OCI-LY7 (cell line): Measurements from ENCODE around the gene KHDC4. TPM values are rescaled to one million over a fixed set of nuclear protein-coding genes. Genes with fewer than 3 reads are reported as not detected.

Source experiments
- BruUV-seq: library from RNA; stranded (reverse); fragments of 400-500 nt; replicated peaks from 2 replicates; lab custom pipeline; 2021; lab: Mats Ljungman, UMichigan
- CTCF ChIA-PET: fragments of 300-600 bp; sonication (Branson Sonifier 250); formaldehyde crosslinking; loops from one replicate; lab custom pipeline; 2022; ENCODE audit warnings: antibody characterized with exemption; ENCODE audit not compliant: unreplicated experiment; lab: Charles Lee
- POLR2A ChIA-PET: fragments of 300-600 bp; sonication (Branson Sonifier 250); formaldehyde crosslinking; loops from one replicate; lab custom pipeline; 2022; ENCODE audit warnings: antibody characterized with exemption; lab: Charles Lee
- DNase-seq: peaks from one replicate; pipeline ENCODE4 v3.0.0-alpha.2; 2015; ENCODE audit warnings: low spot score
- H2AFZ ChIP-seq: fragments of 200-600 bp; sonication (generic), shearing (Covaris generic); 2 replicates; pipeline ENCODE4 v1.6.1; 2014; ENCODE audit warnings: mild to moderate bottlenecking, antibody characterized with exemption, low read length, moderate library complexity
- H3K27ac ChIP-seq: fragments of 200-600 bp; sonication (generic); 2 replicates; pipeline ENCODE4 v1.5.1; 2014; ENCODE audit warnings: mixed run types, low read depth, mild to moderate bottlenecking, moderate library complexity, low read length, inconsistent platforms; ENCODE audit not compliant: poor library complexity, severe bottlenecking
- H3K36me3 ChIP-seq: fragments of 200-600 bp; sonication (generic); 2 replicates; pipeline ENCODE4 v1.6.1; 2014; ENCODE audit warnings: mild to moderate bottlenecking, antibody characterized with exemption, low read length, moderate library complexity, mixed read lengths; ENCODE audit not compliant: insufficient read depth
- H3K4me1 ChIP-seq: fragments of 200-600 bp; sonication (generic); 2 replicates; pipeline ENCODE4 v1.5.1; 2014; ENCODE audit warnings: mild to moderate bottlenecking, low read length; ENCODE audit not compliant: insufficient read depth, poor library complexity, severe bottlenecking
- H3K4me2 ChIP-seq: fragments of 200-600 bp; sonication (generic); 2 replicates; pipeline ENCODE4 v1.6.1; 2014; ENCODE audit warnings: mild to moderate bottlenecking, low read length
- H3K4me3 ChIP-seq: fragments of 200-600 bp; sonication (generic); 2 replicates; pipeline ENCODE4 v1.5.1; 2014; ENCODE audit warnings: mild to moderate bottlenecking, low read depth, low read length; ENCODE audit not compliant: poor library complexity, severe bottlenecking
- H3K79me2 ChIP-seq: fragments of 200-600 bp; sonication (generic); 2 replicates; pipeline ENCODE4 v1.6.1; 2016; ENCODE audit warnings: low read depth, mild to moderate bottlenecking, low read length, moderate library complexity, mixed read lengths; ENCODE audit not compliant: insufficient read depth
- H3K9me2 ChIP-seq: fragments of 200-600 bp; sonication (generic); 2 replicates; pipeline ENCODE4 v1.6.1; 2016; ENCODE audit warnings: mild to moderate bottlenecking, low read length, mixed read lengths; ENCODE audit not compliant: insufficient read depth
- H3K9me3 ChIP-seq: fragments of 200-600 bp; sonication (generic); 2 replicates; pipeline ENCODE4 v1.6.1; 2014; ENCODE audit warnings: mild to moderate bottlenecking, mixed run types, low read length, mixed read lengths
- H4K20me1 ChIP-seq: fragments of 200-600 bp; sonication (generic); 2 replicates; pipeline ENCODE4 v1.6.1; 2014; ENCODE audit warnings: mild to moderate bottlenecking, antibody characterized with exemption, low read length, moderate library complexity, mixed read lengths; ENCODE audit not compliant: insufficient read depth
- EZH2phosphoT487 ChIP-seq: fragments of 200-600 bp; sonication (generic); IDR thresholded peaks from 2 replicates; pipeline ENCODE4 v1.6.1; 2018; ENCODE audit warnings: low read depth, borderline replicate concordance, mild to moderate bottlenecking, mixed run types, antibody characterized with exemption, low read length, moderate library complexity, mixed read lengths
- intact Hi-C: fragments of 100-400 bp; cut with micrococcal nuclease; formaldehyde crosslinking; loops from one replicate; pipeline ENCODE4 v1.10.0; 2022; ENCODE audit not compliant: unreplicated experiment
- total RNA-seq, 2 experiments: library from RNA; depleted of rRNA in 1 of 2; stranded (reverse); fragments of >200 nt in 1 of 2; shearing (Covaris generic) in 1 of 2; gene quantifications; 2 replicates each; pipeline ENCODE4 v1.2.3, GENCODE V29; 2014 to 2022
- TF ChIP-seq, protein P1 (sequence below): fragments of 200-600 bp; sonication (generic); conservative IDR thresholded peaks from 2 replicates; pipeline ENCODE4 v1.5.1; 2014; ENCODE audit warnings: mild to moderate bottlenecking, antibody characterized with exemption, low read length, moderate library complexity, mixed read lengths

The KHDC4 gene
- total RNA-seq, 2 experiments from 2014 or later: 88.9 to 121 TPM

DNA sequence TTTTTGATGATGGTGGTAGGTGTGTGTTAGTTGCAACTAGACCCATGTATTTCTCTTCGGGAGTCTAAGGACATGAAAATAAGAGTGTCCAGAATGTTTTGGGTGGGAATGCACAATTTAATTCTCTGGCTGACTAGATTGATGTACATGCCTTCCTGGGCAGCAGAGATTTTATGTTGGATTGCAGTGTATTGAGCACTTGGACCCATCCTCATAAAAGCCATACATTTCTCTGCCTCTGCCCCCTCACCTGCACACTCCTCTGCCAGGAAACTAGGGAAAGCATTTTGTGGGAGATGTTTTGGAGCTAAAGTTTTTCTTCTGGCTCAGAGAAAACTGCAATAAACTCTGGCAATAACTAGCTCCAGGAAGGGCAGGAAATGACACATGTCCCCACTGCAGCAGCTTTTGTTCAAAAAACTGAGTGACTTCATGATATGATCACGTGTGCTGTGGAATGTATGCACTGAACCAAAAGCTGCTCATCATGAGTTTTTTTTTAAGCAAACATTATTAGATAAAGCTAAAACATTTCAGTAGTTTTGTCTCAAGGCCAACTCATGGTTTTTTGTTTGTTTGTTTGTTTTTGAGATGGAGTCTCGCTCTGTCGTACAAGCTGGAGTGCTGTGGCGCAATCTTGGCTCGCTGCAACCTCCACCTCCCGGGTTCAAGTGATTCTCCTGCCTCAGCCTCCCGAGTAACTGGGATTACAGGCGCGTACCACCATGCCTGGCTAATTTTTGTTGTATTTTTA lies 40.6 kb downstream of the KHDC4 start:
- peak; percentile 33 for DNase-seq
- H3K27ac ChIP-seq: peak overlapping the region; percentile 41
- intact Hi-C loops: no loop called here
- H3K4me3 ChIP-seq: no peak overlapping the region
- TF ChIP-seq EZH2phosphoT487: no peak
- TF ChIP-seq, protein P1, sequence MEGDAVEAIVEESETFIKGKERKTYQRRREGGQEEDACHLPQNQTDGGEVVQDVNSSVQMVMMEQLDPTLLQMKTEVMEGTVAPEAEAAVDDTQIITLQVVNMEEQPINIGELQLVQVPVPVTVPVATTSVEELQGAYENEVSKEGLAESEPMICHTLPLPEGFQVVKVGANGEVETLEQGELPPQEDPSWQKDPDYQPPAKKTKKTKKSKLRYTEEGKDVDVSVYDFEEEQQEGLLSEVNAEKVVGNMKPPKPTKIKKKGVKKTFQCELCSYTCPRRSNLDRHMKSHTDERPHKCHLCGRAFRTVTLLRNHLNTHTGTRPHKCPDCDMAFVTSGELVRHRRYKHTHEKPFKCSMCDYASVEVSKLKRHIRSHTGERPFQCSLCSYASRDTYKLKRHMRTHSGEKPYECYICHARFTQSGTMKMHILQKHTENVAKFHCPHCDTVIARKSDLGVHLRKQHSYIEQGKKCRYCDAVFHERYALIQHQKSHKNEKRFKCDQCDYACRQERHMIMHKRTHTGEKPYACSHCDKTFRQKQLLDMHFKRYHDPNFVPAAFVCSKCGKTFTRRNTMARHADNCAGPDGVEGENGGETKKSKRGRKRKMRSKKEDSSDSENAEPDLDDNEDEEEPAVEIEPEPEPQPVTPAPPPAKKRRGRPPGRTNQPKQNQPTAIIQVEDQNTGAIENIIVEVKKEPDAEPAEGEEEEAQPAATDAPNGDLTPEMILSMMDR: no peak
- H4K20me1 ChIP-seq: no peaks in the 10 kb centered on the region
- ChIA-PET POLR2A (interaction anchor here (0.9 to 3.8 kb wide), 3 partner anchors 10 to 29 kb away, joined by 3 to 17 read pairs (median 3); no protein-coding TSS in a partner anchor), CTCF (no interaction called here)
- H3K9me2 ChIP-seq: no peaks in the 10 kb centered on the region
- H3K4me2 ChIP-seq: peak overlapping the region; percentile 19; the same call in 1 of the 2 replicates
- TSS peak; percentile 17 for BruUV-seq
- no peaks in the 10 kb centered on the region; the same call in 1 of the 2 replicates for H3K79me2 ChIP-seq
- H3K4me1 ChIP-seq: peaks cover 28% of the 10 kb centered on the region
- H2AFZ ChIP-seq: no peak overlapping the region
- H3K9me3 ChIP-seq: no peaks in the 10 kb centered on the region
- H3K36me3 ChIP-seq: peaks cover 45% of the 10 kb centered on the region

DNA sequence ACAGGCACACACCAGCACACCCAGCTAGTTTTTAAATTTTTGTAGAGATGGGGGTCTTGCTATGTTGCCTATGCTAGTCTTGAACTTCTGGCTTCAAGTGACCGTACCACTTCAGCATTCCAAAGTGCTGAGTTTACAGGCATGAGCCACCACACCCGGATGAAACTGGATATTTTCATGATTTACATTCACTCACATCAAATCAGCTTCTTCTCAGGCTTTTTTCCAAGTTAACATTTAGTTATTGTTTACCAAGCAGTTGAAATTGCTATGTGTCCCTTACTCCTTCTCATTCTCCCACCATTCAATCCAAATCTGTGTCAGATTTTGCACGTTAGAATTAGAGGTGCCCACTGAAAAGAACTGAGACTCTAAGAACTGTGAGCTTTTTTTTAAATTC lies 41.4 kb downstream of the KHDC4 start:
- ChIA-PET CTCF (no interaction called here), POLR2A (interaction anchor here (1.1 to 3.8 kb wide), 3 partner anchors 9 to 19 kb away, joined by 3 to 17 read pairs (median 3); no protein-coding TSS in a partner anchor)
- DNase-seq: no peak
- no peak for TF ChIP-seq EZH2phosphoT487
- TF ChIP-seq, protein P1: no peak
- no TSS peak for BruUV-seq
- H3K27ac ChIP-seq: peak overlapping the region; percentile 41
- intact Hi-C loops: no loop called here
- no peak overlapping the region for H2AFZ ChIP-seq
- H3K9me2 ChIP-seq: no peaks in the 10 kb centered on the region
- no peak overlapping the region for H3K4me2 ChIP-seq
- no peaks in the 10 kb centered on the region for H3K9me3 ChIP-seq
- H3K36me3 ChIP-seq: peaks cover 45% of the 10 kb centered on the region
- no peak overlapping the region for H3K4me3 ChIP-seq
- no peaks in the 10 kb centered on the region for H4K20me1 ChIP-seq
- H3K4me1 ChIP-seq: peaks cover 25% of the 10 kb centered on the region
- no peaks in the 10 kb centered on the region; the same call in 1 of the 2 replicates for H3K79me2 ChIP-seq

DNA sequence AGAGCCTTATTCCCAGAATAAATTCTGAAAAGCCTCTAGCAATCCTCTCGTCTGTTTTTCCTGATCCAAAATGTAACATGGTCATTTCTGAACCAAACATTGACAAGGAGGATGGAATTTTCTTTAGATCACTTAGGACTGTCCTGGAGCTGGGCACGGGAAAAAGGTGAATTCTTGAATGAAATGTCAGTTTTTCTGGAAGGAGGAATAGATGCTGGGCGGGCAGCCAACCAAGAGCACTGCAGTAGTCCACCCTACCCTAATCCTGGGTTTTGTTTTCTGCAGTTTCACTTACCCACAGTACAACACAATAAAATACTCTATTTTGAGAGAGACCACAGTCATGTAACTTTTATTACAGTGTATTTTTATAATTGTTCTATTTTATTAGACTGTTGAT lies 44.0 kb downstream of the KHDC4 start:
- no peak for DNase-seq
- H4K20me1 ChIP-seq: no peaks in the 10 kb centered on the region
- CTCF ChIA-PET: no interaction called here
- no peak overlapping the region for H2AFZ ChIP-seq
- TF ChIP-seq, protein P1: no peak
- TF ChIP-seq EZH2phosphoT487: no peak
- no peak overlapping the region for H3K4me2 ChIP-seq
- H3K4me1 ChIP-seq: peaks cover 47% of the 10 kb centered on the region
- peaks cover 6% of the 10 kb centered on the region; the same call in 1 of the 2 replicates for H3K79me2 ChIP-seq
- H3K9me2 ChIP-seq: no peaks in the 10 kb centered on the region
- no peaks in the 10 kb centered on the region for H3K9me3 ChIP-seq
- no TSS peak for BruUV-seq
- intact Hi-C loops: no loop called here
- POLR2A ChIA-PET: no interaction called here
- H3K36me3 ChIP-seq: peaks cover 32% of the 10 kb centered on the region
- H3K27ac ChIP-seq: no peak overlapping the region
- no peak overlapping the region for H3K4me3 ChIP-seq
